ENCODE data around the gene VSTM2L.

DNA sequence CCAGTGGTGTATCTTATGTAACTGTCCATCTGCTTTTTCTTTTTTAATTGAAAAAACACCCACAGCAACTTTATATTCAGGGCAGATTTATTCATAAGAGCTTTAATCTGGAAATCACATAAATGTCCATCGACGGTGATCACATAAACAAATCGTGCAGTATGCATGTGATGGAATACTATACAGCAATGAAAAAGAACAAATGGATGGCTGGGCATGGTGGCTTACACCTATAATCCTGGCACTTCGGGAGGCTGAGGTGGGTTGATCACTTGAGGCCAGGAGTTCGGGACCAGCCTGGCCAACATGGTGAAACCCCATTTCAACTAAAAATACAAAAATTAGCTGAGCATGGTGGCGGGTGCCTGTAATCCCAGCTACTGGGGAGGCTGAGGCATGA, 39.1 kb downstream of the VSTM2L start:
- TF ChIP-seq TCF4 (CRISPR knock-in tag; IDR thresholded peaks at IDR 0.05; ENCODE audit: borderline replicate concordance) (no peak), ARNTL (CRISPR knock-in tag; IDR thresholded peaks at IDR 0.05; ENCODE audit: borderline replicate concordance, low read depth) (no peak), PPARA (CRISPR knock-in tag; IDR thresholded peaks at IDR 0.05; ENCODE audit: borderline replicate concordance) (no peak), TSHZ2 (CRISPR knock-in tag; IDR thresholded peaks at IDR 0.05) (no peak), CREB5 (CRISPR knock-in tag; IDR thresholded peaks at IDR 0.05; ENCODE audit: low read depth) (no peak), CSRNP3 (CRISPR knock-in tag; IDR thresholded peaks at IDR 0.05) (no peak), ZNF70 (CRISPR knock-in tag; IDR thresholded peaks at IDR 0.05) (no peak), ISL1 (CRISPR knock-in tag; IDR thresholded peaks at IDR 0.05) (no peak), ZNF8 (CRISPR knock-in tag; IDR thresholded peaks at IDR 0.05) (no peak), TOX (CRISPR knock-in tag; IDR thresholded peaks at IDR 0.05; ENCODE audit: borderline replicate concordance) (no peak)
- TF ChIP-seq, protein P1, sequence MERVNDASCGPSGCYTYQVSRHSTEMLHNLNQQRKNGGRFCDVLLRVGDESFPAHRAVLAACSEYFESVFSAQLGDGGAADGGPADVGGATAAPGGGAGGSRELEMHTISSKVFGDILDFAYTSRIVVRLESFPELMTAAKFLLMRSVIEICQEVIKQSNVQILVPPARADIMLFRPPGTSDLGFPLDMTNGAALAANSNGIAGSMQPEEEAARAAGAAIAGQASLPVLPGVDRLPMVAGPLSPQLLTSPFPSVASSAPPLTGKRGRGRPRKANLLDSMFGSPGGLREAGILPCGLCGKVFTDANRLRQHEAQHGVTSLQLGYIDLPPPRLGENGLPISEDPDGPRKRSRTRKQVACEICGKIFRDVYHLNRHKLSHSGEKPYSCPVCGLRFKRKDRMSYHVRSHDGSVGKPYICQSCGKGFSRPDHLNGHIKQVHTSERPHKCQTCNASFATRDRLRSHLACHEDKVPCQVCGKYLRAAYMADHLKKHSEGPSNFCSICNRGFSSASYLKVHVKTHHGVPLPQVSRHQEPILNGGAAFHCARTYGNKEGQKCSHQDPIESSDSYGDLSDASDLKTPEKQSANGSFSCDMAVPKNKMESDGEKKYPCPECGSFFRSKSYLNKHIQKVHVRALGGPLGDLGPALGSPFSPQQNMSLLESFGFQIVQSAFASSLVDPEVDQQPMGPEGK (CRISPR knock-in tag; IDR thresholded peaks at IDR 0.05; ENCODE audit: borderline replicate concordance): no peak
- TF ChIP-seq, protein P2, sequence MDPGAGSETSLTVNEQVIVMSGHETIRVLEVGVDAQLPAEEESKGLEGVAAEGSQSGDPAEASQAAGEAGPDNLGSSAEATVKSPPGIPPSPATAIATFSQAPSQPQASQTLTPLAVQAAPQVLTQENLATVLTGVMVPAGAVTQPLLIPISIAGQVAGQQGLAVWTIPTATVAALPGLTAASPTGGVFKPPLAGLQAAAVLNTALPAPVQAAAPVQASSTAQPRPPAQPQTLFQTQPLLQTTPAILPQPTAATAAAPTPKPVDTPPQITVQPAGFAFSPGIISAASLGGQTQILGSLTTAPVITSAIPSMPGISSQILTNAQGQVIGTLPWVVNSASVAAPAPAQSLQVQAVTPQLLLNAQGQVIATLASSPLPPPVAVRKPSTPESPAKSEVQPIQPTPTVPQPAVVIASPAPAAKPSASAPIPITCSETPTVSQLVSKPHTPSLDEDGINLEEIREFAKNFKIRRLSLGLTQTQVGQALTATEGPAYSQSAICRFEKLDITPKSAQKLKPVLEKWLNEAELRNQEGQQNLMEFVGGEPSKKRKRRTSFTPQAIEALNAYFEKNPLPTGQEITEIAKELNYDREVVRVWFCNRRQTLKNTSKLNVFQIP (CRISPR knock-in tag; IDR thresholded peaks at IDR 0.05; ENCODE audit: borderline replicate concordance, low read depth): no peak
